Thoracic aorta (tissue), 2 donors: ENCODE results near the gene PLA2G4E. TPM values are rescaled to one million over a fixed set of nuclear protein-coding genes. Genes with fewer than 3 reads are reported as not detected.

Experiments
- ATAC-seq: fragments of 150-250 bp; one replicate; pipeline ENCODE4 v1.8.0; 2017; ENCODE audit warnings: low read depth; ENCODE audit not compliant: insufficient number of reproducible peaks, low FRiP score
- DNase-seq: peaks from one replicate; pipeline ENCODE4 v3.0.0-alpha.2; 2020; ENCODE audit warnings: low spot score
- H3K27ac ChIP-seq, 2 donors: fragments of 200-600 bp; sonication (generic); 1 replicate in 1 of 2; 2 replicates in 1 of 2; pipeline ENCODE4 v1.5.1; 2016; ENCODE audit warnings: mild to moderate bottlenecking in 2 of 2, moderate library complexity in 2 of 2
- H3K27me3 ChIP-seq: fragments of 200-600 bp; sonication (generic); replicated peaks from 2 replicates; pipeline ENCODE4 v1.6.0; 2016; ENCODE audit warnings: mild to moderate bottlenecking; ENCODE audit not compliant: insufficient read depth
- H3K36me3 ChIP-seq: fragments of 200-600 bp; sonication (generic); one replicate; pipeline ENCODE4 v1.5.1; 2016
- H3K4me1 ChIP-seq, 2 donors: fragments of 200-600 bp; sonication (generic); 1 replicate in 1 of 2; 2 replicates in 1 of 2; pipeline versions ENCODE4 v1.5.1 to v1.6.0; 2016; ENCODE audit warnings: low read depth in 2 of 2, mild to moderate bottlenecking in 1 of 2; ENCODE audit not compliant: control insufficient read depth in 1 of 2
- H3K4me3 ChIP-seq: fragments of 200-600 bp; sonication (generic); 2 replicates; pipeline ENCODE4 v1.5.1; 2016; ENCODE audit warnings: mild to moderate bottlenecking
- H3K9me3 ChIP-seq: fragments of 200-600 bp; sonication (generic); 2 replicates; pipeline ENCODE4 v1.5.1; 2016
- total RNA-seq, 2 donors: library from RNA; depleted of rRNA; stranded (reverse); fragments of >200 nt; gene quantifications; one replicate each; pipeline versions ENCODE4 v1.1.0 to v1.2.3, GENCODE V29; 2016
- TF ChIP-seq, protein P1 (sequence below): fragments of 200-600 bp; sonication (generic); IDR thresholded peaks from one replicate; pipeline ENCODE4 v1.5.1; 2019; ENCODE audit warnings: antibody characterized with exemption

The PLA2G4E gene
- total RNA-seq, 2 donors from 2014 or later: not detected

GRCh38 chr15:41965441-41966413 lies 55.1 kb downstream of the PLA2G4E start:
- H3K36me3 ChIP-seq: no peaks in the 10 kb centered on the region
- H3K9me3 ChIP-seq: no peaks in the 10 kb centered on the region
- no peaks in the 10 kb centered on the region for H3K27me3 ChIP-seq
- no peak for DNase-seq
- peak overlapping the region; percentile 96 to 97 for H3K27ac ChIP-seq
- no peak overlapping the region for H3K4me3 ChIP-seq
- ATAC-seq: no peak
- peaks cover 39 to 79% of the 10 kb centered on the region in 2 donors for H3K4me1 ChIP-seq
- TF ChIP-seq, protein P1, sequence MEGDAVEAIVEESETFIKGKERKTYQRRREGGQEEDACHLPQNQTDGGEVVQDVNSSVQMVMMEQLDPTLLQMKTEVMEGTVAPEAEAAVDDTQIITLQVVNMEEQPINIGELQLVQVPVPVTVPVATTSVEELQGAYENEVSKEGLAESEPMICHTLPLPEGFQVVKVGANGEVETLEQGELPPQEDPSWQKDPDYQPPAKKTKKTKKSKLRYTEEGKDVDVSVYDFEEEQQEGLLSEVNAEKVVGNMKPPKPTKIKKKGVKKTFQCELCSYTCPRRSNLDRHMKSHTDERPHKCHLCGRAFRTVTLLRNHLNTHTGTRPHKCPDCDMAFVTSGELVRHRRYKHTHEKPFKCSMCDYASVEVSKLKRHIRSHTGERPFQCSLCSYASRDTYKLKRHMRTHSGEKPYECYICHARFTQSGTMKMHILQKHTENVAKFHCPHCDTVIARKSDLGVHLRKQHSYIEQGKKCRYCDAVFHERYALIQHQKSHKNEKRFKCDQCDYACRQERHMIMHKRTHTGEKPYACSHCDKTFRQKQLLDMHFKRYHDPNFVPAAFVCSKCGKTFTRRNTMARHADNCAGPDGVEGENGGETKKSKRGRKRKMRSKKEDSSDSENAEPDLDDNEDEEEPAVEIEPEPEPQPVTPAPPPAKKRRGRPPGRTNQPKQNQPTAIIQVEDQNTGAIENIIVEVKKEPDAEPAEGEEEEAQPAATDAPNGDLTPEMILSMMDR: no peak

DNA sequence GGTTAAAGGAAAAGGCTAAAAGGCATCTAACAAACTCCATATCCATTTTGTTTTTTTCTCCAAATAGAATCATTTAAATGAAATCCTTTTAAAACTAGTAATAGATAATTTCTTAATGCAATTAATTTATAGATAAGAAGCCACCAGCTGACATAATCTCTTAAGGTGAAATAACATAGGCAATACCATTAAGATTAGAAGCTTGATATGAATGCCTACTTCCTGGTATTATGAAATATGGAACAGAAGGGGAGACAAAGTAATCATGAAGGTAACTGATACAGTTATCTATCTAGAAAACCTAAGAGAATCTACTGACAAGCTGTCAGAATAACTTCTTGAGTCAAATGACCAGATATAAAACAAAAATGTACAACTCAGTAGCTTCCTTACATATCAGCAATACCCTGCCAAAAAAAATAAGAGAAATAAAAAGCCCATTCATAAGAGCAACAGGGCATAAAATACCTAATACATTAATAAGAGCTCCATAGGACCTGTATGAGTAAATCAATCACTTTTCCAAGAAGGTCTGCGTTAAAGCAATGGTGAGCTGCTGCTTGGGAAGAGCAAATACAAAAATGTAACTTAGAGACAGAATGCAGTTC lies 59.1 kb downstream of the PLA2G4E start:
- ATAC-seq: no peak
- no peaks in the 10 kb centered on the region for H3K36me3 ChIP-seq
- H3K4me1 ChIP-seq: peaks cover 33 to 75% of the 10 kb centered on the region in 2 donors
- peak overlapping the region; percentile 61 to 82 for H3K27ac ChIP-seq
- no peak overlapping the region for H3K4me3 ChIP-seq
- DNase-seq: no peak
- TF ChIP-seq, protein P1: no peak
- H3K9me3 ChIP-seq: no peaks in the 10 kb centered on the region
- no peaks in the 10 kb centered on the region for H3K27me3 ChIP-seq

DNA sequence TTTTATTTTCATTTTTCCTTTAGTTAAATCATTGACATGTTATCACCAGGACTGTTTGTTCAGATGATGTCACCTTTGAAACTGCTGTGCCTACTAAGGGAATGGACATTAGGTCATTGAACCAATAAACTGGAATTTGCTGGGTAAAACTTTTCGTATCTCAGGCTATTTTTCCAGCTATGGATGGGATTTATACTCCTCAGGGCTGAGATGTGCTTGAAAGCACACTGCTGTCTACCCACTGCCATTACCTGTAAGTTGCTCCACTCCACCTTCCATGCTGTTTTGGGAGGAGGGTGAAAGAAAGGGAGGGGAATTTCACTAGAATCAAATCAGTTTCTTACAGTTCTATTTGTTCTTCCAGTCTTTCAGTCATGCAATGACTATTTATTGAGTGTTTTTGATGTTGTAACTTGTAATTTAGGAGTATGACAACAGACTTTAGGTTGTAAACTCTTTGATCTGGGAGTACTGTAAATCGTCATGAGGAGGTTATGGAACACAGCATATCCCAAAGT lies 59.8 kb downstream of the PLA2G4E start:
- Histone ChIP-seq H3K4me1 (peaks cover 31 to 75% of the 10 kb centered on the region in 2 donors), H3K27me3 (no peaks in the 10 kb centered on the region), H3K27ac (peak overlapping the region; percentile 61 to 82), H3K36me3 (no peaks in the 10 kb centered on the region), H3K4me3 (peak overlapping the region; percentile 35), H3K9me3 (no peaks in the 10 kb centered on the region)
- DNase-seq (no peak), ATAC-seq (peak; percentile 58)
- TF ChIP-seq, protein P1: no peak

GRCh38 chr15:41958002-41958420 lies 62.8 kb downstream of the PLA2G4E start:
- no peak for ATAC-seq
- no peak for DNase-seq

More at GRCh38 chr15:41958002-41958420, 62.8 kb downstream of the PLA2G4E start:
- no peaks in the 10 kb centered on the region for H3K27me3 ChIP-seq
- no peaks in the 10 kb centered on the region for H3K9me3 ChIP-seq
- no peaks in the 10 kb centered on the region for H3K36me3 ChIP-seq
- TF ChIP-seq, protein P1: no peak
- H3K4me1 ChIP-seq: peaks cover 33 to 68% of the 10 kb centered on the region in 2 donors
- H3K27ac ChIP-seq: peak overlapping the region; percentile 31 to 48
- H3K4me3 ChIP-seq: peak overlapping the region; percentile 11
